HG02938 (cell line): ENCODE results near the gene FURIN.
"Not testable (repeated sequence)": the region's sequence is repeated elsewhere in the genome, so short reads cannot be mapped to it uniquely, and the experiment has no call there.

Experiments
- ATAC-seq: cut with Tn5 transposase; IDR thresholded peaks from one replicate; pipeline ENCODE4 v1.9.1; 2021; ENCODE audit warnings: mild to moderate bottlenecking, moderate library complexity; ENCODE audit not compliant: unreplicated experiment

FURIN gene

GRCh38 chr15:90914305-90915080 lies 46.1 kb downstream of the FURIN start:
- ATAC-seq, result no peak

DNA sequence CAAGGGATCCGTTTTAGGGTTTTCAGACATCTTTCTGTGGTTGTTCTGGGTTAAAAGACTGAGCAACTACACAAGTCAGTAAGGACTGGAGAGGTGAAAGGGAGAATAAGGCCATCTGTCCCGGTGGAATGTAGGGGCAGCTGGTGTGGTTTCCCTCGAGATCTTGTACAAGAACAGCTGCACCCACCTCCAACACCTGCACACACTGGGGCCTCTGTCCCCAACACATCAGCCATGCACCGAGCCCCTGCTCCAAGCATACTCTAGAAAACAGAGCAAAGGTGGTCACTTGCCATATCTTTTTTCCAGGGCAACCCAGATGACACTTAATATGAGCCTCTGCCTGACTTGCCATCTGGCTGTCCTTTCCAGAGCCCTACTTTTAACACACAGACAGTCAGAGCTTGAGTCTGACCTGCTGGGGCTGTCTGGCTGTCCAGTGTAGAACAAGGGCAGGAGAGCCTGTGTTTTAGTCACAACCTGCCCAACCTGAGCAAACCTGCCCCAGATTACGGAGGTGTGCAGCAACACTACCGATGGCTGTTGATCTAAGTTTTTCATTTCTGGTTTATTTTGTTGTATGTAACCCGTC lies 46.9 kb downstream of the FURIN start:
- no peak for ATAC-seq

GRCh38 chr15:90915808-90916440 lies 47.5 kb downstream of the FURIN start:
- no peak for ATAC-seq

GRCh38 chr15:90916461-90916860 lies 48.1 kb downstream of the FURIN start:
- no peak for ATAC-seq

GRCh38 chr15:90917569-90917968 lies 49.2 kb downstream of the FURIN start:
- ATAC-seq, result no peak

DNA sequence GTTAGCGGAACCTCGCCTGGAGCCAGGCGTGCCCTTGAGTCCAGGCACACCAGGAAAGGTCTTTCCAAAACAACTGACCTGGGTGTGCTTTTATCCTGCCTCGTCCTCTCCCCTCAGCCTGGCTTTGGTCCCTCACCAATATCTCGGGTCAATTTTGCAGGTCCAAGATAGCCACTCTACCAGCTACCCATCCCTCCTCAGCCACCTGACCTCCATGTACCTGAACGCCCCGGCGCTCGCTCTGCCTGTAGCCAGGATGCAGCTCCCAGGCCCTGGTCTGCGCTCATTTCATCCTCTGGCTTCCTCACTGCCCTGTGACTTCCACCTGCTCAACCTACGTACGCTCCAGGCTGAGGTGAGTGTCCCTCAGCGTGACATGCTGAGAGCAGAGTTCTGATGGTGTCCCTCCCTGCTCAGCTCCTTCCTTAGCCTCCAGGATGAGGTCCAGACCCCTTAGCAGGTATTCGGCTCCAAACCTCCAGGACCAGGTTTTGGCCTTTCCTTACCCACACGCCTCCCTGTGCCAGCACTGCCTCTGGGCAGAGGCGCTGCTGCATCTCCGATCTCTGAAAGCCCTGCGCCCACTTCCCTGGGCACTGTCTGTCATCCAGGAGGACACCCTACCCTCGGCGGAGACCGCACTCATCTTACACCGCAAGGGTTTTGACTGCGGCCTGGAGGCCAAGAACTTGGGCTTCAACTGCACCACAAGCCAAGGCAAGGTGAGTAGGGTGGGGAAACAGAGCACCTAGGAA lies 49.8 kb downstream of the FURIN start:
- ATAC-seq, result no peak

DNA sequence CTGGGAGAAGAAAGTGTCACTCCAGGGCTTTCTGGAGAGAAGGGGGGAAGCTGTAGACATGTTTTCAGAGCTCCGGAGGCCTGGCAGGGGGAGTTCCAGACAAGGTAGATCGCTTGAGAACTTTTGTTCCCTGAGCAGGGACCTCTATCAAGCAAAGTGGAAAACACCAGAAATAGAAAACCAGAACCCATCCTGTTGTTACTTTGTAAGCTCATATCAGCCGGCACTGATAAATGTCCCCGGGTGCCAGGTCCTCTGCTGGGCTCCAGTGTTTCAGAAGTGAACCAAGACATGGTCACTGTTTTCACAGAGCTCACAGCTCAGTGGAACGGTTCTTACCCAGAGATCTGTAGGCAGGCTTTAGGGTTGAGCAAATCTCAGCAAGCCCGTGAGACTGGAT lies 50.4 kb downstream of the FURIN start:
- no peak for ATAC-seq

GRCh38 chr15:90921887-90922286 lies 53.5 kb downstream of the FURIN start:
- ATAC-seq, result no peak

- peak; percentile 93 for ATAC-seq
Observed at GRCh38 chr15:90922712-90923322, 54.4 kb downstream of the FURIN start.

DNA sequence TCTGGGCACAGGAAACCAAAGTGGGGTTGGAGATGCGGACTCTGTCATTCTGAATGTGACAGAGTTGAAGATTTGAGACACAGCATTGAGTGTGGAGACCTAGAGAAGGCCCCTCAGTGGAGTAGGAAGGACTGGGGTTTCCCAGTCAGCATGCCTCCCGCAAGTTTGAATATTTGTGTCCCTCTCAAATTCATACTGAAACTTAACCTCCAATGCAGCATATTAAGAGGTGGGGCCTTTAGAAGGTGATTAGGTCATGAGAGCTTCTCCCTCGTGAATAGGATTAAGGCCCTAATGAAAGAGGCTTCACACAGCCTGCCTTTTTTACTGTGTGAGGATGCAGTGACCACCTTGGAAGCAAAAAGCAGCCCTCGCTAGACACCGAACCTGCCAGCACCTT lies 56.0 kb downstream of the FURIN start:
- ATAC-seq, result no peak

DNA sequence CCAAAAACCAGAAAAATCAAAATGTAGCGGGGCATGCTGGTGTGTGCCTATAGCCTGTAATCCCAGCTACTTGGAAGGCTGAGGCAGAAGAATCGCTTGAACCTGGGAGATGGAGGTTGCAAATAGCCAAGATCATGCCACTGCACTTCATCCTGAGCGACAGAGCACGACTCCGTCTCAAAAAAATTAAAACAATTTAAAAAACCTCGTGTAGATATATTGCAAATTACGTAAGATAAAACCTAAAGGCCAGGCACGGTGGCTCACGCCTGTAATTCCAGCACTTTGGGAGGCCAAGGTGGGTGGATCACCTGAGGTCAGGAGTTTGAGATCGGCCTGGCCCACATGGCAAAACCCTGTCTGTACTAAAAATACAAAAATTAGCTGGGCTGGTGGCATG lies 58.4 kb downstream of the FURIN start:
- not testable (repeated sequence) for ATAC-seq

GRCh38 chr15:90928106-90928505 lies 59.7 kb downstream of the FURIN start:
- ATAC-seq, result not testable (repeated sequence)

DNA sequence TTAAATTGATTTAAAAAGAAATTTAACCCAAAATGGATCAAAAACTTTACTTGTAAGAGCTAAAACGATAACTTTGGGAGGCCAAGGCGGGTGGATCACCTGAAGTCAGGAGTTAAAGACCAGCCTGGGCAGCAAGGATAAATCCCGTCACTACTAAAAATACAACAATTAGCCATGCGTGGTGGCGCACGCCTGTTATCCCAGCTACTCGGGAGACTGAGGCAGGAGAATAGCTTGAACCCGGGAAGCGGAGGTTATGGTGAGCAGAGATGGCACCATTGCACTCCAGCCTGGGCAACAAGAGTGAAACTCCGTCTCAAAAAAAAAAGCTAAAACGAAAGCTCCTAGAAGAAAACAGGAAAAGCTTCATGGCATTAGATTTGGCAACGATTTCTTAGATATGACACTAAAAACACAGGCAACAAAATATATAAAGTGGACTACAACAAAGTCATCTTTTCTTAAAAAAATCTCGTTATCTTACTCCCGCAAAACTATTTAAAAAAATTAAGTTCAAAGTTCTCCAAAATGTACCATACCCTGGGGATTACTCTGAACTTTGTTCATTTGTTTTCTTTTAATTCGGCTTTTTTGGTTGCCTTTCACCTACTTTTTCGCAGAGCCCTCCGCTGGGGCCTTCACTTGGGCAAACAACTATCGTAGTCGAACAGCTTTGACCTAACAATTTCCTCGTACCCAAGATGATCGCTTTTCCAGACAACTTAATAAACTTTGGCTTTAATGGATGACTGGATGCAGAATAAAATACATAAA lies 61.0 kb downstream of the FURIN start:
- no peak for ATAC-seq

GRCh38 chr15:90930861-90931574 lies 62.6 kb downstream of the FURIN start:
- ATAC-seq, result no peak

DNA sequence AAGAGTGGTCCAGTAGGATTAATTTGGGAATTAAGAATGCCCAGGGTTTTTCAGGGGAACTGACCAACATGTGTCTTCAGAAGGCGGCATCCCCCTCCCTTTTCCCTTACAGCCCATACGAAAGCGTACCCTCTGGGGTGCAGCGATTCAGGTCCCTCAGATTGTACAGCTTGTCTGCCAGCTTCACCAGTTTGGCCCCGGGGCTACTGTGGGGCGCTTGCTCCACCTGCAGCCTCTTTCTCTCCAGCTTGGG lies 63.1 kb downstream of the FURIN start:
- no peak for ATAC-seq

GRCh38 chr15:90931828-90932659 lies 63.7 kb downstream of the FURIN start, which contains the start of gene HDDC3:
Gene HDDC3 (minus strand): TSS chr15:90932549. CDS start chr15:90932540, 9 bp downstream.
- ATAC-seq, result peak; percentile 45

- no peak for ATAC-seq
Observed at GRCh38 chr15:90932660-90932991, 64.2 kb downstream of the FURIN start.
